ENCODE data around the gene TAF1A.

DNA sequence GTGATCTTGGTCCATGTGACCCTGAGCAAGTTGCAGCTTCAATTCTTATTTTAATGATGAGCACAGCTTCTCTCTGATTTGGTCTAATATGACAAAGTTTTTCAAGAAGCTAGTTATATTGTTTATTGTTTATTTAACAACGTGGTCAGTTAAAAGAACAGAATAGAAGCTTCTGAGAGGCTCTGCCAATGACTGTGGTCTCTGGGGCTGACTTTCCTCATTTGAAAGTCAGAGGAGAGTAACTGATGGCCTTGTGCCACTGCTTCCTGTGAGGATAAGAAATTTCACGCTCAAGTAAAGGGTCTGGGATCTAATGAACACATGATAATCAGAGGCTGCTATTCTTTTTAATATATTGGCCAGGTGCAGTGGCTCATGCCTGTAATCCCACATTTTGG, 49.1 kb downstream of the TAF1A start:
- TF ChIP-seq, protein P1, sequence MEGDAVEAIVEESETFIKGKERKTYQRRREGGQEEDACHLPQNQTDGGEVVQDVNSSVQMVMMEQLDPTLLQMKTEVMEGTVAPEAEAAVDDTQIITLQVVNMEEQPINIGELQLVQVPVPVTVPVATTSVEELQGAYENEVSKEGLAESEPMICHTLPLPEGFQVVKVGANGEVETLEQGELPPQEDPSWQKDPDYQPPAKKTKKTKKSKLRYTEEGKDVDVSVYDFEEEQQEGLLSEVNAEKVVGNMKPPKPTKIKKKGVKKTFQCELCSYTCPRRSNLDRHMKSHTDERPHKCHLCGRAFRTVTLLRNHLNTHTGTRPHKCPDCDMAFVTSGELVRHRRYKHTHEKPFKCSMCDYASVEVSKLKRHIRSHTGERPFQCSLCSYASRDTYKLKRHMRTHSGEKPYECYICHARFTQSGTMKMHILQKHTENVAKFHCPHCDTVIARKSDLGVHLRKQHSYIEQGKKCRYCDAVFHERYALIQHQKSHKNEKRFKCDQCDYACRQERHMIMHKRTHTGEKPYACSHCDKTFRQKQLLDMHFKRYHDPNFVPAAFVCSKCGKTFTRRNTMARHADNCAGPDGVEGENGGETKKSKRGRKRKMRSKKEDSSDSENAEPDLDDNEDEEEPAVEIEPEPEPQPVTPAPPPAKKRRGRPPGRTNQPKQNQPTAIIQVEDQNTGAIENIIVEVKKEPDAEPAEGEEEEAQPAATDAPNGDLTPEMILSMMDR (conservative IDR thresholded peaks at IDR 0.05 in 1 of 2, IDR thresholded peaks at IDR 0.05 in 1 of 2; ENCODE audit: low read depth in 1 of 2, low read length in 2 of 2) = no peak
- no peak for TF ChIP-seq EZH2 (IDR thresholded peaks at IDR 0.05; ENCODE audit: low read length, missing control alignments)
